Choroid plexus epithelial cell (primary cell): Measurements from ENCODE around the gene LMOD2.

Source experiments
- DNase-seq: peaks from one replicate; pipeline ENCODE4 v3.0.0-alpha.2; 2010; ENCODE audit warnings: low read depth
- H3K4me3 ChIP-seq: 2 replicates; pipeline ENCODE4 v1.5.1; 2011; ENCODE audit warnings: low read depth, mild to moderate bottlenecking, control low read depth, low read length, moderate library complexity
- CTCF ChIP-seq: conservative IDR thresholded peaks from 2 replicates; pipeline ENCODE4 v1.5.1; 2011; ENCODE audit warnings: low read depth, mild to moderate bottlenecking, control low read depth, inconsistent platforms, low read length, moderate library complexity

The LMOD2 gene

GRCh38 chr7:123677061-123677715, 21.5 kb downstream of the LMOD2 start:
- no peak for DNase-seq
- no peak overlapping the region for H3K4me3 ChIP-seq
- no peak for TF ChIP-seq CTCF

GRCh38 chr7:123679614-123680013, 23.9 kb downstream of the LMOD2 start:
- DNase-seq = no peak
- no peak overlapping the region for H3K4me3 ChIP-seq
- no peak for TF ChIP-seq CTCF

- DNase-seq = no peak
Measured at GRCh38 chr7:123680580-123680979, 24.9 kb downstream of the LMOD2 start.

DNA sequence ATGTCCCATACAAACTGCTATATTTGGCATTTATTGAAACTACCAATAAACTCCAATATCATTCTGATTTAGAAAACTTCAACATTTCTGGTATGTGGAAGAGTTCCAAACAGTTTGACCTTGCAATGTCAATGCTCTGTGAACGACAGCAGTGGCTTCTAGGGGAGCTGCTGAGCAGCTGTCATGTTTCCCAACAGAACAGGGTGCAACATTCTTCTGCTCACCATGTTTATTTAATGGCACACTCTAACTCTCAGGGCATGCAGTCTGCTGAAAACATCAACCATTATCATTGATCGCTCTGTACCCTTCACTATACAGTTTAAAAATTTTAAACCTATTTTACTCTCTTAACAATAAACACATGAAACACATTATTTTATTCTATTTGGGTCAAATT, 25.9 kb downstream of the LMOD2 start:
- H3K4me3 ChIP-seq = no peak overlapping the region
- TF ChIP-seq CTCF = no peak
- peak; percentile 53 for DNase-seq

More at GRCh38 chr7:123680580-123680979, 24.9 kb downstream of the LMOD2 start:
- no peak overlapping the region for H3K4me3 ChIP-seq
- no peak for TF ChIP-seq CTCF

GRCh38 chr7:123682690-123683089, 27.0 kb downstream of the LMOD2 start:
- peak; percentile 65 for TF ChIP-seq CTCF
- DNase-seq = peak; percentile 88
- H3K4me3 ChIP-seq = no peak overlapping the region

DNA sequence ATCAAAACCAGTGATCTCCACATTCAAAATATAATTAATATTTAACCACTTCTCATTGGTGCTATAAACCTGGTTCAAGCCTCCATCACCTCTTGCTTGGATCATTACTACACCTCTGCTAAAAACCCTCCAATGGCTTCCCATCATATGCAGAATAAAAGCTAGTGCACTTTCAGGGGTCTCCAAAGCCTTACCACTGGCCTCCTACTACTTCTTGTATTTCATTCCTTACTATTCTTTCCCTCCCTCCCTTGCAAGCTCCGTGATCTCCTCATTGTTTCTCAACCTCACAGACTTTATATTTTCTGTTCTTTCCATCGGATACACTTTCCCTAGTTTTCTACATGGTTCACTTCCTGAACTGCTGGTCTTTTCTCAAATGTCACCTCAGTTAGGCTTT, 31.5 kb downstream of the LMOD2 start:
- no peak for DNase-seq
- H3K4me3 ChIP-seq = no peak overlapping the region
- no peak for TF ChIP-seq CTCF

DNA sequence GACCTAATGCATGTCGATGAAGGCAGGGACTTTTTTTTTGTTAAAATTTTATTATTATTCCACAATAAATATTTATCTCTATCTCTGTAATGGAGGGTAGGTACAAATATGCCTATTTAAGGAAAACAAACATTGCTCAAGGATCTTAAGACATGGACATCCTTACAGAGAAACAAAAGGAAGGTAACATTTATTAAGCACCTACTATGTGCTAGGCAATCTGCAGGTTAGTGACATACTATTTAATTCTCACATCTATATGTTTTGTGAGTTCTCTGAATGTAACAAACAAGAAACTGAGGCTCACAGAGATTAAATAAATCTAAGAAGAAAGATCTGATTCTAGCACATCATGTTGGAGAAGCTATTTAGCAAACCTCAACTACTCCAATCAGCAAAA, 32.1 kb downstream of the LMOD2 start:
- no peak for TF ChIP-seq CTCF
- no peak for DNase-seq
- H3K4me3 ChIP-seq = no peak overlapping the region
